NCI-H146 (cell line): ENCODE data around the gene SARDH.
"Not testable (repeated sequence)": the region's sequence is repeated elsewhere in the genome, so short reads cannot be mapped to it uniquely, and the experiment has no call there.

Source experiments
- DNase-seq: peaks from one replicate; lab custom pipeline; 2025; lab: John Stamatoyannopoulos, UW

Gene SARDH

DNA sequence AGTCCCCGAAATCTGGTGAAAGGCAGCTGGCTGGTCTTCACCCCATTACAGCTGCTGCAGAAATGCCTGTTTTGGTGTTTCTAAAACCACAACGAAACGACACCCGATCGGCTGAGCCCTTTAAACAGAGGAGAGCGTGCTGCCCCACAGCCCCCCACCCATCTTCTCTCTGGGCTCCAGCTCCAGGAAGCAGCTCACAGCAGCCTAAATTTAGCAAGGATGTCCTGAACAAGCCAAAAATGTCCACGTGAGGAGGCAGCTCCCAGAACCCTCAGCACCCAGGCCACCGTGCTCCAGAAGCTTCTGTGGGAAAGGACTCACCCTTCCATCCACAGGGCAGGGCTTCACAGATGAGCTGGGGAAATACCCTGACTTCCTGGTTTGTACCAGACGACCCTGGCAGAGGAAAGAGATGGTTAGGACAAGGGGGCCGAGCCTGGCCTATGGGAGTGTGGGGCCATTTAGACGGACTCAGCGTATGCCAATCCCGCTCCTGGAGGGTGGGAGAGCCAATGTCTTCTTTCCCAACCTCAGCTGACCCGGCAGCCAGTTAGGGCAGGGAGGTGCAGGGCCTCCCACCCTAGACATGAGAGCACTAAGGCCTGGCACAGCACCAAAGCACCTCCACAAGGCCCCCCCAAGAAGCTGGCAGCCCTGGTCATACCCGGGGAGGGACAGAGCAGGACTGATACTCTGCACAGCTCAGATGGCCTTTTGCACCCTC is 39.1 kb upstream of the SARDH start:
- no peak for DNase-seq

DNA sequence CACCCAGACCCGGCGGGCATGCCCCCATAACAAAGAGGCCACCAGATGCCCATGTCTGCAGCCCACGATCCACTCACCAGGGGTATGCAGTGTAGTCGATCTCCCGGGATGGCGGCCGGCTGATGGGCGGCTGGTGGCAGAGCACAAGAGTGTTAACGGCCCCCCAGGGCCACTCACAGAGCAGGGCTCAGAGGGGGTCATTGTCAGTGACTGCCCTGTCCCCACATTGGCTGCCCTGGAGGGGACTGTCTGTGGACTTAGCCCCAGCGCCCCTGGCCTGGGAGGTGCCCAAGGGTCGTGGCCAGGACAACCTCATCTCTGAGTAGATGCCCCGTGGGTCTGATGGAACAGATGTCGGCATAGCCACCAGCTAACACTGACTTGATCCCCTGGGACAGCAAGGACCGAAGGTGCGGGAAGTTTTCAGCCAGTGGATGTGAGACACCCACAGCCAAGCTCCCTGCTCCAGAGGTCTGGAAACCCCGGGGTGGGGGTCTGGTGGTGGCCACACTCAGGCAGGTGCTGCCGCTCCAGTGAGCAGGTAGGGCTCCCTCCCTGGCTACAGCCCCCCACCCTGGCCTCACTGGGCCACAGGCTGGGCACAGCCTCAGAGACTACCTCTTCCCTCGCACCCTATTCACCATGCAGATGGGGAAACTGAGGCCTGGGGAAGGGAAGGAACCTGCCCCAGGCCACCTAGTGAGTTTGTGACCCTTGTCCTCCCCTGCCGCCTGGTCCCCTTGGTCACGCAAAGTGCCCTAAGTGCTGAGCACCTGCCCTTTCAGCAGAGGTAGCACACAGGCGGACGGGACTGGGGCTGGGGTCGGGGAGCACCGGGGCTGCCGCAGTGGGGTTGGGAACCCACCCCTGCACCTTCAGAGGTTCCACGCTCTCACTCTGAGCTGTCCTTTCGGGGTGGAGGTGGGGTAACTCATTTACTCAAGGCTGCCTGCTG is 38.1 kb upstream of the SARDH start:
- DNase-seq, result no peak

DNA sequence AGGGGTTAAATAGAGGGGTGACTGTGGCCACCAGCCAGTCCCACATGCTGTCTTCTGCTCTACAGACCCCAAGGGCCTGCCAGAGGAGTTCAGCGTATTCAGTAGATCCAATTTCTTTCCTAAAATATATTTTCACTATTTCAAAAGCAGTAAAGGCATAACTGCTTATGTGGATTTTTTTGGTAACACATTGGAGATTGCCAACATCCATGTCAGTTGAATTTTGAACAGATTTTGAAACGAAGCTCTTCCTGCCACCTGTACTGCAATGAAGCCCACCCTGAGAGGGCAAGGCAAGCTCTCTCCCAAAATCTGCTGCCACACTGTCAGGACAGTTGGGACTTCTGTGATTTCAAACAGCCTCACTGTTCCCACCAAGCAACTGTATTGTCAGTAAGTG is 37.1 kb upstream of the SARDH start:
- no peak for DNase-seq

DNA sequence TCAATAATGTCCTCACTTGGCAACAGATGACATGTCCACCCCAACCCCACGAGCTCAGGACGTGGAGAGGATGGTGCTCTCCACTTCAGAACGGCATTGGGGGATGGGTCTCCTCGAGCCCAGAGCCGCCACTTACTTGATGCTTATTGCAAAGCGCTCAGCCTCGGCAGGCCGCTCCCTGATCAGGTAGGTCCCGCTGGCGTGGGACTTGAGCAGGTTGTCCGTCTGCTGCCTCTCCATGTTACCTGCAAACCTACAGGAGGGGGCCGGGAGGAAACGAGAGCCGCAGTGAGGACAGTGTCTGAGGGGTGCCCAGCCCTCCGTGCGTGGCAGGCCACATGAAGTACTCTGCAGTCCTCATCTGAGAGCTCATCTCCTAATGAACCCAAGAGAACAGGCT is 36.6 kb upstream of the SARDH start:
- no peak for DNase-seq

DNA sequence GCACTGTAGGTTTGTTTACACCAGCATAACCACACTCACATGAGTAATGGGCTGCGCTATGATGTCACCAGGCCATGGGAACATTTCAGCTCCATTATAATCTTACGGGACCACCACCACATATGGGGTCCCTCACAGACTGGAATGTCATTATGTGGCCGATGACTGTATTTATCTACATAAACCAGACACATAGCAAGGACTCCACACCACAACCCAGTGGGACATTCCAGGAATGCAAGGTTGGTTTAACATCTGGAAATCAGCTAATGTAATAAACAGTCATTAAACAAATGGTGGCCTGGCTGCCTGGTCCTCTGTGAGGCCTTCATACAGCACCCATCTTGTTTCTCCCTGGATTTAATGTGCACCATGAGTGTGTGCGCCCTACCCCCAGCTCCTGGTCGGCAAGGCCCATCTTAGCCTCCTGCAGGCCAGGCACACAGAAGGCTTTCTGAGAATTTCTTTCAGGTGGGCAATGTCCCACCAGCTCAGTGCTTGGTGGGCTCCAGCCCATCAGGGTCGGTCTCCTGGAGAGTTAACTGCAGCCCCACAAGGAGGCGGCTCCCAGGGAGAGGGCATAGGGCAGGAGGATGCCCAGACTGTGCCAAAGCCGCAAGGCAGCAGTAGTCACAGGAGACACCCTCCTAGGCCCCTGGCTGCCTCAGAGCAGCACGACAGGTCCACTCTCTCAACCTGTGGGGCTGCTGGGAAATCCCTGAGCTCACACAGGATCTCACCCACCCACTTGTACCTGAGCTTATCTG is 35.9 kb upstream of the SARDH start:
- DNase-seq, result no peak

DNA sequence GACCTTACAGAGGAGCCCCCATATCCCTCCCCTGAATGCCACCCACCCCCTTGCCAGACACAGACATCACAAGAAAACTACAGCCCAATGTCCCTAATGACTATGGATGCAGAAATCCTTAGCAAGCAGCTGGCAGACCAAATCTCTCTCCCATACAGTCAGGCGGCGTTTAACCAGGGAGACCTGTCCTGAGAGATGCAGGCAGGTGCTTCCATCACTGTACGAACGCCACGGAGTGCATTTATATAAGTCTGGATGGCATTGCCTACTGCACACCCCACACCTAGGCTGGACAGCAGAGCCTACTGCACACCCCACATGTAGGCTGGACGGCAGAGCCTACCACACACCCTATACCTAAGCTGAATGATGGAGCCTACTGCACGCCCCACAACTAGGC is 34.4 kb upstream of the SARDH start:
- no peak for DNase-seq

DNA sequence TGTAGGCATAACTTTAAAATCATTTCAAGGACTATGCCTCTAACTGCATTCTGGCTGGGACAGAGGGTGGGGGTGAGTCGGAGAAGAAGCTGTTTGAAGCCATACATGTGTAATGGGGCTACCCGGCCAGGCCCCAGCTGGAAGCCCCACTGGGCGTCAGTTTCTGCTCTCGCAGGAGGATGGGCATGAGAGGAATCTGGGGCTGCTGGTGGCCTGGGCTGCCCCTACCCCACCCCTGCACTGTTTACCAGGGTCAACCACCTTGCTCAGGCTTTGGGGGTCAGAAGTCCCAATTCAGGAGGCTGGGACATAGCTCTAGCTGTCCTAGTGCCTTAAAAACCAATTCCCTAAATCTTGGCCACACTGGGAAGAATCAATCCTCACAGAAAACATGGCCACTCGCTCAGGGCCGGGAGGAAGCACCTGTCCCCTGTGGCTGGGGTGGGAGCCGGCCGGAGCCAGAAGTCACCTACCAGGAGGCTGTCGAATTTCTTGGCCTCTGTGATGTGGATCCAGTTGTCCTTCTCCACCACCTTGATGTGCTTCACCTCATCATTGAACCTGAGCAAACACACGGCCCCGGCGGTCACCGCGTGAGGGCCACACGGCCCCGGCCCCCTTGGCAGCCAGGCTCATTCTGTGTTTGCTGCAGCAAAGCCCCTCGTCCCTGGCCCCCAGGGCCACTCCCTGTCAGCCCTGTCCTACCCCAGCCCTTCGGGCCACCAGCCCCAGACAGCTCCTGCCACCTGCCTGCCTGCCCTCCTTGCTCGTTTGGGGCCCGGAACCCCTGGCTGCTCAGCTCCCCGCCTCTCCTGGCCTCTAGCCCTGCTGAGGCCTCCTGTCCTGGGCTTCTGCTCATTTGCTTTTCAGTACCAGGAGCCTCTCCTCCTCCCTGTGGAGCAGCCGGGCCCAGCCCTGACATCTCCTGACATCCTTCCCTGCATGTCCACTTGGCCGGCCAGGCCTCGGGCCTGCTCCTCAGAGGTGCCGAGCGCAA is 33.6 kb upstream of the SARDH start:
- no peak for DNase-seq

DNA sequence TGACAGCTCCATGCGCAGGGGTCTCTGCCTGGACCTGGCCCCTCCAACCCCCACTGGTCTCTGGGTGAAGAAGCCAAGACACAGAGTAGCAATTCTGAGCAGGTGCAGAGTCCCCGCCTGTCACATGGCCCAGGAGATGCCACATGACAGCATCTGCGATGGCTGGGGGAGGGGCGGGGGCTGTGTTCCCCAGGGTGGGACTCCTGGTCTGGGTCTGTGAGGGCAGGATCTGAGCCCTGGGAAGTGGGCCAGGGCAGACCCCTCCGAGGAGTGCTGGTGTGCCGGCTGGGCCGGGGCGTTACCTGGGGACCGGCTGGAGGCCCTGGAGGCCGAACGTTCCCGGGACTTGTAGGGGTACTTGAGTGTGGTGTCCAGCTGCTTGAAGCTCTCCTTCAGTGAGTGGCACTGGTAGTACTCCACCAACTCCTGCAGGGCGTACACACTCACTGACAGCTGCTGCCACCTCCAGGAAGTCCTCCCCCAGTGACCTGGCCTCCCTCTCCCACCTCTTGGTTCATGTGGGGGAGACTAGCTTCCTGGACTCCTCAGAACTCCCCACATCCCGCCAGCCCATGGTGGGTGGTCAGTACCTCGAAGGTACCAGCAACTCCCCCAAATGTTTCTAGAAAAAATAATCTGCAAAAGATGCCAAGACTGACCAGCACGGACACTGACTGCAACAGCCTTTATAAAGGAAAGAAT is 32.1 kb upstream of the SARDH start:
- DNase-seq, result no peak

DNA sequence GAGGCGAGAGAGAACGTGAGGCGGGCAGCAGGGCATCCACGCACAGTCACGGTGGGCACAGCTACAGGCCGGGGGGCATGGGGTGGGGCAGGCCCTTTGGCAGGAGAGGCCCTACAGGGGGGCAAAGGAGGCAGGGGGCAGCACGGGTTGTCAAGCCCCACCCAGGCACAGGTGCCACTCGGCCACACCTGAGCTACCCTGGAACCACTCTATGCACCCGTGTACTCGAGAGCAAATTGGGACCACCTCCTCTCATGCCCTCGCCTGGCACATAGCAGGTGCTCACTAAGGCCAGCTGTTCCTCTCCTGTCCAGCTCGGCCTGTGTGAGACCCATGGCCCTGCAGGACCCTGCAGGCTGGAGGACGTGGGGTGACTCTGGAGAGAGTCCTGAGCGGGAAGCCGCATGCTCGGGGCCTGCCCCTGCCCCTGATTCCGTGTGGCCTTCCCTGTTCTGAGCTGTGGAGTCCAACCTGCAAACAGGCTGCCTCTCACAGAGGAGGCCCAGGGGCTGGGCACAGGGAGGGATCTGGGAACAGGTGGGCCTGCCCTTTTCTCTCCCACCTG is 31.4 kb upstream of the SARDH start:
- DNase-seq, result no peak

DNA sequence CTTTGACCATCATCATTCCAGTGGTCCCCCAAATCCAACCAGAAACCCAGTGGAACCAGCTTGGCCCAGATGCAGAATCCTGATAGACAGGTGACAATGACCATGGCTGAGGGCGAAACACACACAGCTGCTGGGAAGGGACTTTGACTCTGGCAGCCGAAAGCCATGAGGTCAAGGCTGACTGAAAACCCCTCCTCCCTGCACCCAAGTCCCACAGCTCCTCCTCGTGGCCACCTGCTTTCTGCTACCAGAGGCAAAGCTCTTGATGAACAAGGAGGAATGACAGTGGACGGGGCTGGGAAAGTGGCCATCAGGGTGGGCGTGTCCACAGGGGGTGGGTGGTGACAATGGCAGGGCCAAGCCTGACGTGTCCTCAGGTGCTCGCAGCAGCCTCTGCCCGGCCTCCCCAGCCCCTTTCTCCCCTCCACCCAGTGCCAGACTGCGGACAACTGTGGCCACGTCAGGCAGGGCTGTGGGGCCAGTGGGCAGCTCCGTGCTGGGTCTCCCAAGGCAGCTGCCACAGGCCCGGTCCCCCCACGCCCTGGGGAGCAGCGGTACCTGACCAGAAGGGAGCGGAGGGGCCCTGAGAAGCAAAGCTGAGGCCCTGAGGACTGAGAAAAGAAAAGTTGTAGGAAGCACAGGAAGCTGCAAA is 30.8 kb upstream of the SARDH start:
- DNase-seq, result peak; percentile 1

DNA sequence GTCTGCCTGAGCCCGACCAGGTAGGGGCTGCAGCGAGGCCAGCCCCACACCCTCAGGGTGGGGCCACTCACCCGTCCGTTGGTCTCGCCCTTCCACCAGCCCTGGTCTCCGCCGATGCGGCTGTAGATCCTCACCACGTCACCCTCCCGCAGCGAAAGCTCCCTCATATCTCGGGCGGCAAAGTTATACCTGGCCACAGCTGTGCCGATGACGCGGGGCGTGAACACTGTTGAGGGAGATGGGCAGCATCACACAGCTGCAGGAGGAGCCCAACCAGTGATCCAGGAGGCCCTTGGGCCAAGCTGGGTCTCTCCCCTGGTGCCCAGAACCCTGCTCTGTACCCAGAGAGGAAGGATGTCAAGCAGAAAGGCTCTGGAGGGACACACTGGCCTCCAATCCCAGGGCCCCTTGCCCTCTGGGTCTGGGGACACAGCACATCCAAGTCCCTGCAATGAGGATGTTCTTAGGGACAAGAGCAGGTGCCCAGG is 30.3 kb upstream of the SARDH start:
- no peak for DNase-seq

DNA sequence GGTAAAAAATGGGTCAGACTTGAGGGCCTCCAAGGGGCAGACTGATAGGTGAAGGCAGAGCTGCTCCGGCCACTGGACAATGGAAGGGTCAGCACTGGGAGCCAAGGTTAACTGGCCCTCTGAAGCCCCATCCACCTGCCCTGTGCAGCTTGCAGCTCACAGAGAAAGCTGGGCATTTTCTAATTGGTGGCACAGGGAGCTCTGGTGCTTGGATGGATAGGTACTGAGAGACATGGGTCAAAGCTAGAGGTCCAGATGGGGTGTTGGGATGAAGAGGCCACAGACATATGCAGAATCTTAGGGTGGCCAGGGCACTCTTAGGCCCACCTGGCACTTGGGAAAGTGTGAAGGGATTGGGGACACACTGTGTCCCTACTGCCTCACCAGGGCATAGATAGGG is 29.5 kb upstream of the SARDH start:
- DNase-seq, result no peak

DNA sequence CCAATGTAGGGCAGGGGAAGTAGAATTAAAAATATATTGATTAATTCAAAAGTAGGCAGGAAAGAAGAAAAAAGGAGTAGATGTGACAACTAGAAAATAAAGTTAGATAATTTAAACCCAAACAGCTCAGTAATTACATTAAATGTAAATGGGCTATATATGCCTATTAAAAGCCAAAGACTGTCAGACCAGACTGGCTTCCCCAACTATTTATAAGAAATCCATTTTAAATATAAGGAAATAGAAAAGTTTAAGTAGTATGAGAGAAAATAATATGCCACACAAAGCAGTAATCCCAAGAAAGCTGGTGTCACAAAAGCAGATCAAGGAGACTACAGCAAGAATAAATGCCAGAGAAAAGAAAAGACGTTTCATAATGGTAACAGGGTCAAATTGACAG is 28.9 kb upstream of the SARDH start:
- DNase-seq, result no peak

DNA sequence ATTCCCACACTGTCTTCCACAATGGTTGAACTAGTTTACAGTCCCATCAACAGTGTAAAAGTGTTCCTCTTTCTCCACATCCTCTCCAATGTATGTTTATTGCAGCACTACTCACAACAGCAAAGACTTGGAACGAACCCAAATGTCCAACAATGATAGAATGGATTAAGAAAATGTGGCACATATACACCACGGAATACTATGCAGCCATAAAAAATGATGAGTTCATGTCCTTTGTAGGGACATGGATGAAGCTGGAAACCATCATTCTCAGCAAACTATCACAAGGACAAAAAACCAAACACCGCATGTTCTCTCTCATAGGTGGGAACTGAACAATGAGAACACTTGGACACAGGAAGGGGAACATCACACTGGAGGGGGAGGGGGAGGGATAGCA is 28.1 kb upstream of the SARDH start:
- DNase-seq, result not testable (repeated sequence)

DNA sequence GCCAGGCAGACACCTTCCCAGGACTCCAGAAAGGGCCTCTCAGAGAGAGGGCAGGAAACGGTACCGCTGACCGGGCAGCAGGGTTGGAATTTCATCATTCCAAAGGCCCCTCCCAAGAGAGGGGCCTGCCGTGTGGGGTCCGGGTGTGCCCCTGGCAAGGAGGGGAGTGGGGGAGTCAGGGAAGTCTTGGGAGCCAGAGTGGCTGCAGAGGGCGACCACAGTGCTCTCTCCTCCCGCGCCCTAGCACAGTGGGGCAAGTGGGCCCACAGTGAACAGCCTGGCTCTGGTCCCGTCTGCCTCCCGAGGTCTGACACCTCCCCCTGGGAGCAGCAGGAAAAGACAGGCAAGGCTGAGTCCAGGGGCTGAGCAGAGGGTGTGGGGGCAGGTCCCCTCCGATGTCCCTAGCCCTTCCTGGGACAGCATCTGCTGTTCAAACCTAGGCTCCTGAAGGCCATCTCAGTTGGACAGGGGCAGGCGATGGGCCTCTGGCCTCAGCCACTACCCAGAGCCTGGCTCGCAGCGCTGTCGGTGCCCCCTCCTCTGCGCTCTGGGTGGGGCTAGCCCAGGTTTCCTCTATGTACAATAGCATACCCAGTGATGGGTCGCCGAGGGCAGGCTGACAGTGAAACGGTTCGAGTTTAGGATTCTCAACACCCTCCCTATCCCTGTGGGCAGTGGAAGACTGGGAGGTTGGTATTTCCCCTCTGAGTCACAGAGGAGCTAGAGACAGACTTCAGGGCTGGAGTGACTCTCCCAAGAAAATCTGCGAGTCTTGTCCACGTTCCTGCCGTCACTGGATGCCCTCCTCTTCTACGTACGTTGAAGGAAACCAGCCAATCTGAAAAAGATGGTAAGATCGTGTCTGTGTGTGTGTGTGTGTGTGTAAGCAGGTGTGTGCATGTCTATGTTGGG is 25.4 kb upstream of the SARDH start:
- DNase-seq, result no peak

DNA sequence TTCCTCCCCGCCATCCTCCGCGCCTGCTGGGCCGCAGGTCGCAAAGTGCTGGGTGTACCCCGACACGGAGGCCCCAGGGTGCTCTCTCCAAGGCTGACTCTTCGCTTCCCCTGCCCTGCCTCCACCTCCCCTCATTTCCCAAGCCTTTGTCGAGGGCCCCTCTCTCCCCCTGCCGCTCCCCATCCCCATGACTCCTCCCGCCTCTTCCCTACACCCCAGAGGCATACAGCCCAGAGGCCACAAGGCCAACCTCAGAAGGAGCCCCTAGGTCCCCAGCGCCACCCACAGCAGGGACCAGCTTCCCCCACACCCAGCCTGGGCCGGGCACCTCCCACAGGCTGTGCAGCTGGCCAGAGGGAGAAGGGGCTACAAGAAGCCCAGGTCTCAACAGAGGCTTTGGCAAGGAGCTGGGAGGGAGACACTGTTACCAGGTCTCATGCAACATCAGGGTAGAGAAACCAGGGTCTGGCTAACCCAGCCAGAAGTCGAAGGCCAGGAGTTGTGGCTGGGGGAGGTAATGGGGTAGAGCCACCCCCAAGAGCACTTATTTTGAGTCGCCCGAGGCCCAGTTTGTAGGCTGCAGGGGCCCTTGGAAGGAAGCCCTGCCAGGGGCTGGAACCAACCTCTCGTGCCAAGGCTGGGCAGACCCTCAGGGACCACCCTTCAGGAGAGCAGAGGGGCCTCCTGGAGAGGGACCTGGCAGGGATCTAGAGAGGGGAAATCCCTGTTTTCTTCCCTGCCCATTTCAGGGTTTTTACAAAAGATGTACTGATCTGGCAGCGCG is 24.5 kb upstream of the SARDH start:
- DNase-seq, result no peak

DNA sequence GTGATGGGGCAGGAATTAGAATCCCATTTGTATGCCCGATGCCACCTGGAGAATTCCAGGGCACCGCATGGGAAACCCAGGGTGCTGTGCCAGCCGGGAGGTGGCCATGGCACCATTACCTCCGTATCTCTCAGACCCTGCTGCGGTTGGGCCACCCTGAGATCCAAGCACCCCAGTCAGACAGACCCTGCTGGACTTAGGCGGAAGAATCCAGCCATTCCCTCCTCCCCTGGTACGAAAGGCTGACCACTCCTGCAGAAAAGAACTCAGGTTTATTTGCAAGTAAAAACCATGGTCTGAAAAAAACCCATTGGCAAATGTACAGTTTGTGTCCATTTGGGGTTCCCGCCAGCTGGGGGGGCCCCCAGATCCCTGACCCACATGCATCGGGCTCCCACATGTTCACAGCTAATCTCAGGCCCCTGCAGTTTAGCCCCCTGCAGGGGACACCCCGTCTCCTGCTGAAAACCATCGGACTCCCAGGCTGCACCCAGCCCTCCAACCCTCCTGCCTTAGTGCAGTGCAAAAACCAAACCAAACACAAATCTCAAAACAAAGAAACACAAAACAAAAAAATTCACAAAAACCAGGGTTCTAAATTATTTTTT is 23.6 kb upstream of the SARDH start:
- no peak for DNase-seq
